ENCODE results near the gene CFL1.
A peak's percentile ranks its signal among the peaks of the same experiment; 100 is the strongest.
"Not testable (repeated sequence)": the region's sequence is repeated elsewhere in the genome, so short reads cannot be mapped to it uniquely, and the experiment has no call there.

Gene CFL1

DNA sequence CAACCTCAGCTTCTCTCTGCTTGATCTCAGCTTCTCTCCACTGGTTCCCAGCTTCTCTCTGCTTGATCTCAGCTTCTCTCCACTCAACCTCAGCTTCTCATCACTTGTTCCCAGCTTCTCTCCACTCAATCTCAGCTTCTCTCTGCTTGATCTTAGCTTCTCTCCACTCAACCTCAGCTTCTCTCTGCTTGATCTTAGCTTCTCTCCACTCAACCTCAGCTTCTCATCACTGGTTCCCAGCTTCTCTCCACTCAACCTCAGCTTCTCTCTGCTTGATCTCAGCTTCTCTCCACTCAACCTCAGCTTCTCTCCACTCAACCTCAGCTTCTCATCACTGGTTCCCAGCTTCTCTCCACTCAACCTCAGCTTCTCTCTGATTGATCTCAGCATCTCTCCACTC, 25.7 kb downstream of the CFL1 start:
- not testable (repeated sequence) for DNase-seq (ENCODE audit: low read depth)

DNA sequence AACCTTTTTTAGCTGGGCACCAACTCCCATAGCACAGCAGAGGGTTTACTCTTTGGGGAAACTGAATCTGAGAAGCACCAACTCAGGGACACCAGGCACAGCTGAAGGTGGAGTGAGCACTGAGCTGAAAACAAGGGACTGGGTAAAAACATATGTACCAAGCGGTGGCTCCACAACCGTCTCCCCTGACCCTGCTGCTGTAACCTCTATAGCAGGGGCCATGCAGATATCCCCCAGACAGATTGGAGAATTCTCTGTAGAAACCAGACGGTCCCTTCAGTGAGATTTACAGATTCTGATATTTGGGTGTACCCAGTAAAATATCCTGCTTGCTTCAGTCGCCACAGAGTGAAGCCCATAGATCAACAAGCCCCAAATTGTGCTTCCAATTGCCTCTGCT, 28.5 kb downstream of the CFL1 start:
- no peak for DNase-seq (ENCODE audit: low read depth)

DNA sequence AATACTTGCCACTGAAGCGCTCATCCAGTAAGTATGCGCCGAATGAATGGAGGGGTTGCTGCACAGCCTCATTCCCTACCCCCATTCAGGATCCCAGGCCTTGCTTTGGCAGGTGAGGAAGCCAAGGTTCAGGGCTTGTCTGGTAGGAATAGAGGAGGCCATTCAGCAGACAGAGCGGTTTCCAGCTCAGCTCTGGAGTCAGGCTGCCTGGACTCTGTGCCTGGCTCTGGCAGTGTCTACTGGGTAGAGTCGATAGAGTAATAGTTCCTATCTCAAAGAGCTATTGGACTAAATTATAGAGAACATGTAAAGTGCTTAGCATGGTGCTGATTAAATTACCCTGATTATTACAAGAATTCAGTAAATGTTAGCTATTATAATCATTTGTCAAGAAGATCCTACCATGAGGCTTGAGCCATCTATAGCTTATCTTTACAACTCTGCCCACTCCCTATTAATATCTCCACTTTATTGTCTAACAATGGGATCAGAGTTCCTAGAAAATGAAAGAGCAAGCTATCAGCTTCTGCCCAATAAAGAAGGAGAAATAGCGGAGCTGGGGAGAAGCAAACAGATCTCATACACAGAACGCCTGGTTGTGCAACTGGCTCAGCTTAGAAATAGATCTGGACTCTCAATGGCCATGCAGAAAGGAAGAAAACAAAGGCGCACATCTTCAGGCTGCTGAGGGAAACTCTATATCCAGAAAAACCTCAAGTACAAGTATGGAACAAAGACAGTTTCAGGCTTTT, 30.8 kb downstream of the CFL1 start:
- DNase-seq (ENCODE audit: low read depth), result no peak

DNA sequence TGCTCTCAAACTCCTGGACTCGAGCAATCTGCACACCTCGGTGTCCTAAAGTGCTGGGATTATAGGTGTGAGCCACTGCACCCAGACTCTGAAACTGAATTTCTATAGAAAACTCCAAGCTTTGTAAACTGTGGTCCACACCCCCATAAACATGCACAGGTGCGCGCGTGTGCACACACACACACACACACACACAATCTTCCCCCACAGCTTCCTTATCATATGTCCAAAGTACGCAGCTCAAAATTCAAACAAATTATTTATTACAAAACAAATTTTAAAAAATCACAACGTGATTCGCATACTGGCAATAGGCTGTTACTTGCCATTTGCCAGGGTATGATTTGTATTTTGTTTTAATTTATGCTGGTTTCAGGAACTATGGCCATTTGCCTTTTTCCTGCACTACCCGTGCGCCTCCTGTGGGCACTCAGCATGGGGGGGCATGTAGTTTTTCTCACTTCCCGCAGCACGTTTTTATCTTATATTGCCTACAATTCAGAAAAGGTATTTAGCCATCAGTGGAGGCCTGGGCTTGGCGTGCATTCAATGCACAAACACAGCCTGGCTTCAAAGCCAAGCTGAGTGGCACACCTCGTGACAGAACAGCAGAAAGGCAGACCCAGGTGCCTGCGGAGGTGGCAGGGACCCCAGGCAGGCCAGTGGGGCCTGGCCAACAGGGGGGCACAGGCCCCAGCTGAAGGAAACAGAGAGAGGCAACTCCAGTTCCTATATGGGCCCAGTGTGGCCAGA, 35.0 kb downstream of the CFL1 start:
- no peak for DNase-seq (ENCODE audit: low read depth)

DNA sequence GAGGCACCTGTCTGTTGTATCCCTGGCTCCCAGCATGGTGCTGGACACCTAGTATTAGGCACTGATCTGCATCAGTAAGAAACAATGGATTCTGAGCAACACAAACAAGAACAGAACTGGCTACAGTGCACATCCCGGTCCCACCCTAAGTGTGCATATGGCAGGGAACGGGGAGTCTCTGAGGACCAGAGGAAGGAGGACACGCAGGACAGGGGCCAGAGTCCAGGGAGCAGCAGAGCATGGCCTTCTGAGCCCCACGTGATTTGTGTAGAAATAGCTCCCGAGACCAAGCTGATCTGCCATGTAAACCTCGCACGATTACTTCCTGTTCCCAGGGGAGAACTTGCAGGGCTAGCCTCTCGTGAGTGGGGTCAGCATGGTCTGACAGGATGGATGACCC, 36.9 kb downstream of the CFL1 start:
- DNase-seq (ENCODE audit: low read depth), result no peak

DNA sequence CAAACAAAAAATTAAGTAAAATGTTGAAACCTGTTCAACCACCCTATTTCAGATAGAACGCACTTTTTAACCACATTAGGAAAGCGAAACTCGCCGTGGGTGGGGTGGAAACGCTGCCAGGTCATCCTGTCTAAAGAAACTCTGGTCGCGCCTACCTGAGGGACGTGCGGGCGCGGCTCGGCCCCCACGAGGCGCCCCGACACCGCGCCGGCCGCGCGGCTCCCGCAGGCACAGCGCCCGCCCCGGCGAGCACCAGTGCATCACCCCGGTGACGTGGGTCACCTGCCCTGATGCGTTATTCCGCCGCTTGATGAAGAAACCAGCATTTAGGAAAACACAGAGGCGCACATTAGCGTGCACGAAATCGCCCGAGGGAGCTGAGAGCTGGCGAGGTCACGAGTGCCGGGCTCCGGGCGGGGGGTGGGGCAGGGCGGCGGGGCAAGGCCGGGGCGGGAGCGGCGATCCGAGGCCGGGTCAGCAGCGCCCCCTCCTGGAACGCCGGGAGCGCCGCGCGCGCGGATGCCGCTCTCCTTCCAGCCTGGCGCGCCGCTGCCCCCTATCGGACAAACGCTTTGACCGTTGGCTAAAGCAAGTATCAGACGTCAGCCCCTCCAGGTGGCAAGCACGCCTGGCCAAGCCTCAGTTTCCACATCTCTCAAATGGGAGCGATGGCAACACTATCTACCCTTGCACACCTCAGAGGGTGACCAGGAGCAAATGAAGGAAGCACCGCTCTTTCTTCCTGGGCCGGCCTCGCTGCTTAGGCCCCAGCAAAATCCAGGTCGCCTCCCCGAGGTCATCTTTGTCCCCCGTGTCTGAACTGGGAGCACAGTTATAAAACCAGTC, 39.9 kb downstream of the CFL1 start:
- DNase-seq (ENCODE audit: low read depth), result peak; percentile 93

DNA sequence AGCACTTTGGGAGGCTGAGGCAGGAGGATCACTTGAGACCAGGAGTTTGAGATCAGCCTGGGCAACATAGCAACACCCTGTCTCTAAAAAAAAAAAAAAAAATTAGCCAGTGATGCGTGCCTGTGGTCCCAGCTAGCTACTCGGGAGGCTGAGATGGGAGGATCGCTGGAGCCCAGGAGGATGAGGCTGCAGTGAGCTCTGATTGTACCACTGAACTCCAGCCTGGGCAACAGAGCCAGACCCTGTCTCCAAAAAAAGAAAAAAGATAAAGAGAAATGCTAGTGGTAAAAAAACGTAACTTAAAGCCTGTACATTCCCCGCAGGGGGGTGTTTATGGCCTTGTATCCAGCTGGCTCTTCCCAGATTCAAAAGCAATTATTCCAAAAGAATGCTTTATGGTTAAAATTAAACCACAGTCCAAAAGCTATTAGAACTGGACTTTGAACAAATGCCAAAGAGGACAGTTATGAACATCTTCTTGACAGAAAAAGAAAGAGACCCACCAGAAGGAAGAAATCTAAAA, 40.6 kb downstream of the CFL1 start:
- DNase-seq (ENCODE audit: low read depth), result no peak

DNA sequence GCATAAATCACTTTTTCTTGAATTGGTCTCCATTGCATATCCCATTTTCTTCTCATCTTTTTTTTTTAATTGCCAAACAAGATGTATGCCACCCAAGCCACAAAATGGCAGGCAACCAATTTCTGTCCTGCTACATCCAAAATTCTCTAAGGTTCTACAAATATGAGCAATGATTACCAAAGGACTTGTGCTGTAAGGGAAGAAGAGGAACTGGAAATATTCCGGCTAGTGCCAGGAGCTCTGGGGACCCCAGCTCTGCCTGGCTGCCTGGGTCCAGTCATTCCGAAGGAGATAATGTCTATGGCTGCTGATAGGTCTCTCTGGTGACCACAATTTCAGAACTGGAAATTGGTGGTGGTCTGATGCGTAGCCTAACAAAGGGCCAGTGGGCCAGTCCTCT, 41.3 kb downstream of the CFL1 start:
- DNase-seq (ENCODE audit: low read depth), result no peak

DNA sequence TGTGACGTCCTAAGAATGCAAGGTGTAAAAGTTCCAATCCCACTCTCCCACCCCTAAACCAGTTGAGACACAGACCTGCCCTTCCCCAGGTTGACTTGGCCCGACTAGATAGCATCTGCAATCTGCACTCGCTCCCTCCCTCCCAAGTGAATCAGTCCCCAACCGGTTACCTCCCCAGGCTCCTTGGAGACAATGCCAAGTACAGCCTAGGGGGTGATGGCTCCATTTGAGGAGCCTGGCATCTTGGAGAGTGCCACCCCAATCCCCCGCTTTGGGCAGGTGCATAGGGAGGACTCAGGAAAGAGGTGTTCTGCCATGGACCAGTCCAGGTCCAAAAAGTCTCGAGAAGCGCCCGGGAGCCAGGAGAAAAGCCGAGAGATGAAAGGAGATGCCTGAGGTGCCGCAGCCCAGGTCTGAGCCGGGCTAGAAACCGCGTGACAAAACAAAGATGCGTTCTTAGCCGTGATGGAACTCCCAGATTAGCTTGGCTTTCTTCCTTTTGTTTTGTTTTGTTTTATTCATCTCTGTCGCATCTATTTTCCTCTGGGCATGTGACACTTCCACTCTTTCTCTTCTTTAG, 42.9 kb downstream of the CFL1 start:
- DNase-seq (ENCODE audit: low read depth), result no peak

DNA sequence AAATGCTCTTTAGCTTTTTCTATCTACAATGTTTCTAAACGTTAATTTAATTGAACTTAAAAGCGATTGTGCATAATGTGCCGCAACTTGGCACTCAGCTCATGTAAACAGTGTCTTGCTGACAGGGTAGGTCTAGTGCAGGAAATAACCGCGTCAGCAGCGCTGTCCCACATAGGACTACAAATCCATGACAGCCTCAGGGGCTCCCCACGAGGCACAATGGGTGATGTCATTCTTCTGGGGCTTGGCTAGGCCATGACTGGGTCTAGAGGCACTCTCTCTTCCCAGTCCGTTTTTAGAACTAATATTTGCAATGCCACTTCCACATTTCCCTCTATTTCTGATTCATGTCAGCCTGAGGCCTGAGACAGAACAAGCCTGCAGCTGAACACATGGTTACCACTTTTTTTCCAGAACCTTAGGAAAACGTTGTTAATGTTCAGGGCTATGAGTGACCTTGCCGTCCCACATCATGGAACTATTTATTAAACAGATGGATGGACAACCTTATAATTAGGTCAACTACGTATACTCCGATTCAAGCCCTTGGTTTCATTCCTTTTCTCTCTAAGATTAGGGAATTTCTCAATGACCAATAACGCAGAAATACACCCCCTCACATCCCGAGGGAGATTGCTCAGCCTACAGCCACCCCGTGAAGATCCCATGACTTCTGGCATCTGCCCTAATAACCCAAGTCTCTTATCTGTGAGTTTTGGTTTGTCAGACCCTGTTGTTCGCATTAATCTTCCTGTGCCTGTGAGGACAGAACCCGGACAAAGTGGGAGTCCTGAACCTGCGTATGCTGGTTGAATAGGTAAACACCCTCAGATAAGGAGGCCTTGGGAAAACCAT, 43.6 kb downstream of the CFL1 start:
- no peak for DNase-seq (ENCODE audit: low read depth)

DNA sequence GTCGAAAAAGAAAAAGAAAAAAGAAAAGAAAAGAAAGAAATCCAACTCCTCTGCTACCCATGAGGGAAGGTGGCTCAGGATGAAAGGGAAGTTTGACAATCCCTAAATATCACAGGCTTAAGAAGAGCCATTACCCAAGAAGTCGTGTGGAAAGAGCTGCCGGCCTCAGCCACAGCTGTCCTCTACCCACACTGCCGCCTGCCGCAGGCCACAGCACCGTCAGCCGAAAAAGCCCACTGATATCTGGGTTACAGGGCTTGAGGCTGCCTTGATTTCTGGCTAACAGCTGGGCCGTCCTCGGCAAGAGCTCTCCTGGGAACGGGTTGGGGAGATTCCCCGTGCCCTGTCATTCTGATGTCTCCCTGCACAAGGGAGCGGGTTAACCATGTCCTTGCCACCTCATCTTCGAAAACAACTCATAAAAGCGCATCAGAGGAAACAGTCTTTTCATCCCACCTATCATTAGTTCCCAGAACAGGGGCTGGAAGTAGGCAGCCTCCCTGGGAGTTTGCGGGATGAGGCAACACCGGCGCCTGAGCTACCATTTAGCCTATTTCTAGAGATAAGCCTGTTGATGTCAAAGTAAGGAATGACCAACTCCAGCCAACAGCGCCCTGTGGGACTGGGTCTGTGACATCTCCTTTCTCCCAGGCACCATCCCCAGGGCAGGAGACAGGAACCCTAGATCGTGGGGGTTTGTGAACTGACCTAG, 46.1 kb downstream of the CFL1 start:
- no peak for DNase-seq (ENCODE audit: low read depth)

DNA sequence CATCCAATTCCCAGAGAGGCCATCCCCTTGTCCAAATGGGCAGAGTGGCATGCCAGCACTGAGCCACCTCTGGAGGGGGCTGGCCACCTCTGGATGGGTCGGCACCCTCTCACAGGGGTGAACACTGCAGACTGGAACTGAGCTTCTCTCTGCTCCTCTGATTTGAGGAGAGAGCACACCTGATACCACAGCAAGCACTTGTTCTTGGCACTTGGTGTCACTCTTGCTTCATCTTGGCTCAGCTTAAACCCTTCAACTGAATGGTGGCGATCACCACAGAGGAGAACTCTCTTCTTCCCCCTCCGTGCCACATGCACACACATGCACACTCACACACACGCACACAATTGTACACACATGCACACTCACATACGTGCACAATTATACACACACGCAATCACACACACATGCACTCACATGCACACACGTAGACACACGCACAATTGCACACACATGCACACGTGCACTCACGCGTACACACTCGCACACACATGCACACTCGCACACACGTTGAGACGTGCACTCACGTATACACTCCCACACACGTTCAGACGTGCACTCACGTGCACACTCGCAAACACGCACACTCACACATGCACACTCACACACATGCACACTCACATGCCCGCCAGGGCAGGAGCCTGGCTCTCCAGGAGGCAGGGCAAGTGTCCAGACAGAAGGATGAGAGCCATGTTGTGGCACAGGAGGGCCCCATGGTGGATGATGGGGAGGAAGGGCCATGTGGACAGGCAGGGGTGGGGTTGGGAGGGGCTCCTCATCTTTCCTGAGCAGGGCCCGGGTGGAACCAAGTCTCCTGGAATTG, 47.7 kb downstream of the CFL1 start:
- no peak for DNase-seq (ENCODE audit: low read depth)

DNA sequence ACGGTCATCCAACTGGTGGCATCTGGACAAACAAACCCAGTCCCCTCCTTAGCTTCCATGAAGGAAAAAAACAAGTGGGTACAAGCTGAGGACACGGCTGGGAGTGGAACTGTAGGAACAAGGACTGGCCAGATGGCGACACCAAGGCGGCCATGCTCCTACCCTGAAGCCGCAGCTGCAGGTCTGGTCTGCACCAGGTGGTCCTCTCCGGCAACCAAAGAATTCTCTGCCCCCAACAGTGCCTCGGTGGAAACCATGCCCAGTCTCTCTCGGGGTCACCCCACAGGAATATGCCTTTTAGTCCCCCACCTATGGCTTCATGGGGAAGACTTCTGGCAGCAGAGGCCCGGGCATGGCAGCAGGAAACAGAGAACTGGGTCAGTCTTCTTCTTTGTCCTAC, 48.5 kb downstream of the CFL1 start:
- DNase-seq (ENCODE audit: low read depth), result no peak

DNA sequence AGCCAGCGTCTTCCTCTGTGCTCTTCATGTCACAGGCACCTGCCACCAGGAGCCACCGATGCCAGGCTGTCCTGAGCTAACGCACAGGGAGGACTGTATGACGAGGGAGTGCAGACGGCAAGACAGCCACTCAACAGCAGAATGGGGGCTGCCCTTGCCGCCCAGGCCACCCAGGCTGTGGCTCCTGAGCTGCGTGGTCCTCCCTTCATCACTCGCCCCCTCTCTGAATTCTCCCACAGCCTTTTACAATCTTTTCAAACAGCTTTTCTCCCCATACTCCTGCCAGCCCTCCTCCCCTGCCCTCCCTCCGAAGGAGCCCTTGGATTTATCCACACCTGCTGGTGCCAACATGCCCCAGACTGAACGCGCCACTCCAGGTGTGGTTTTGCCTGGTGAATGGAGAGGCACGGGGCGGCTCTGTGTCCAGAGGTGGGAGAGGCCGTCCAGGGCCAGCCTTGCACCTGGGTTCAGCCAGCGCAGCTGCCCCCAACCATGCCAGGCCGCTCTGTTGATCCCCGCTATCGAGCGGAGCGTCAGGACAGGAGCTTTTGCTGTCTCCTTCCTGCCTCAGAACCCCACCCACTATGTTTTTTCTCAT, 49.1 kb downstream of the CFL1 start:
- no peak for DNase-seq (ENCODE audit: low read depth)

DNA sequence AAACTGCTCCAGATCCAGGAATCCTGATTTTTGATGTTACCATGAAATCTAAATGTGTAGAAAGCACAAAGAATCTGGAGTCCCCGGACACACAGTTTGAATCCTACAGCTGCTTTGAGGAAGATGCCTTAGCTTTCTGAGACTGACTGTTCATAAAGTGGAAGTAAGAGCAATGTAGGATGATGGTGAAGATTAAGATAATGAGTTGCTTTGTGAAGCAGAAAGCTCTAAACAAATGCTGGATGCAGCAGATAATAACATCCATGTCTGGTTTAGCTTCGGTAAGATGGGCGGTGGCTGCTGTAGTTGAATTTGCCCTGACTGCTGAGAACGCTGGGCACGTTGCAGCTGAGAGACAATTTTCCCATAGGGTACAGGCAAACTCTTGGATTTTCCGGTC, 51.0 kb downstream of the CFL1 start:
- no peak for DNase-seq (ENCODE audit: low read depth)
